GM12874 (cell line): ENCODE results near the gene MYH2.

Experiments
- CTCF ChIP-seq: IDR thresholded peaks from 2 replicates; pipeline ENCODE4 v1.5.1; 2011; ENCODE audit warnings: low read depth, mild to moderate bottlenecking, control low read depth, low read length, moderate library complexity; ENCODE audit not compliant: insufficient read depth

MYH2 gene

DNA sequence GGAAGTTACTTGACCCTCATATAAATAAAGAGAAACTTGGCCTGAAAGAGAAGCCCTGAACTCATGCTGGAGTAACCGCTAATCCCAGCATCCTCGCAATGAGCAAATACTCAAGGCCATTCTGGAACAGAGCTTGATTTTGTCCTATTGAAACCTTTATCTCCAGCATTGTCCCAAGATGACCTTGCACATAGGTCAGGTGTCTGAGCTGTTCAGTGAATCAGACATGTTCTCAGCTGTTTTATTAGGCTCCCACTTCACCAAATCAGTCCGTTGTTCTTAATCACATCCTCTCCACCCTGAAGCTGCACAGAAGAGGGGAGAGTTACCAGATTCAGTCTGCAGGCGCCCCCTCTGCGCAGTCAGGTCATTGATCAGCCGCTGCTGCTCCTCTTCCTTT lies 22.0 kb downstream of the MYH2 start:
- TF ChIP-seq CTCF = no peak

DNA sequence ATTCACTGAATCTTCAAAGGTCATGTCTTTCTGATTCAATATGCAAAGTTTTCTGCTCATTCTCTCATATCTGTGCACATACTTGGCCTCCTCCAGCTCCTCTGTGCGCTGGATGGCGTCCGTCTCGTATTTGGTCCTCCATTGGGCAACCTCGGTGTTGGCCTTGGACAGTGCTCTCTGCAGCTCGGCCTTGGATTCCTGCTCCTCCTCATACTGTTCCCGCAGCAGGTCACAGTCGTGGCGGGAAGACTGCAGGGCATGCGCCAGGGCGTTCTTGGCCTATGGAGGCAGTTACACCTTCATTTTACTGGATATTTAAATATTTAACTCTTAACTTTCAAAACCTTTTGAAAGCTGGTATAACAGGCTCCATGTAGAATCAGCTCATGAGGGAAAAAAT lies 22.9 kb downstream of the MYH2 start:
- TF ChIP-seq CTCF = no peak

- no peak for TF ChIP-seq CTCF
Observed at GRCh38 chr17:10523064-10523463, 26.4 kb downstream of the MYH2 start.

DNA sequence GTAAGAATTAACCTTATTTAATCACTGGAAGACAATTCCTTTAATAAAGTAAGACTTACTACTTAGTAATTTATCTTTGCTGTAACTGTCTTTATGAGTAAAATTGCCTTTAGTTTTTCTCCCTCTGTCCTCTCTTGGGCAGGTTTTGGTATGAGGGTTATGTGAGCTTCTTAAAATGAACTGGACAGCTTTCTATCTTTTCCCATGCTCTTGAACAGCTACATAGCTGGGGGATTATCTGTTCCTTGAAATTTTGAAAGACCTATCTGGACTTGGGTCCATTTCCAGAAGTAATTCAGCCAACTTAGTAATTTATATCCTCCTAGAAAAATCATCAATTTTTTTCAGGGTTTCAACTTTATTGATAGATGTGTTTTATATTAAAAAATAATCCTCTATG lies 27.5 kb downstream of the MYH2 start:
- TF ChIP-seq CTCF = no peak

DNA sequence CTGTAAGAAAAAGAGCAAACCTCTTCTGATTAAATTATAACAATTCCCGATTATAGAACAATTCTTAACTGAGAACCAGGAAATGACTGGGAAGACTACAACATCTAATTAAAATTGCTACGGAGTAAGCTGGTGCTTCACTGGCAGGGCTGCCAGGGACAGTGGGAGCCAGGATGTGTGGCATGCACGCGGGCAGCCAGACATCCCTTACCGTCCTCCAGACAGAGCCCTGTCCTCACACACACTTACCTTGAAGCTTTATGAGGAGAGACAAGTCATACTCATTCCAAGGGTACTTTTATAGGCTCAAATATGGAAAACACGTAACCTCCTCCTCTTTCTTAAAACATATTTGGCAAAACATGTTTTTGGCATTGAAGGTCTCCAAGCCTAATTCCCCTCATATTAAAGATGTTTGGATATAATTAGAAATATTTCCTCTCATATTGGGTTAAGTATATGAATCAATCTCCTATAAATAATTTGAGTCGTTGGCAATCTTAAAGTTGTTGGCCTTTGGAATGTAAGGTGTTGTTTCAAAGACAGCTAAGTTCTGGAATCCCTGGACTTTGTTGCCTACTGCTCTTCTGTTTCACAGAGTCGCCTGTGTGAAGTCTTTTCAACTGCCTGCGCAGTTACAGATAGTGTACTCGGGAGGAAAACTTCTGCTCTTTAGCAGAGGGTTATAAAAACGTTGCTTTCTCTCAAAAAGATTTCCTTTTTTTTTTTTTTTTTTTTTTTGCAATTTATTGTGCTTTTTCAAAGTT lies 31.0 kb downstream of the MYH2 start, which contains the start of gene MYH1:
TSS of gene MYH1 (minus strand) at position 272 of the 767 bp plus-strand sequence. CDS start 1,900 bp downstream, outside the sequence.
- no peak for TF ChIP-seq CTCF

DNA sequence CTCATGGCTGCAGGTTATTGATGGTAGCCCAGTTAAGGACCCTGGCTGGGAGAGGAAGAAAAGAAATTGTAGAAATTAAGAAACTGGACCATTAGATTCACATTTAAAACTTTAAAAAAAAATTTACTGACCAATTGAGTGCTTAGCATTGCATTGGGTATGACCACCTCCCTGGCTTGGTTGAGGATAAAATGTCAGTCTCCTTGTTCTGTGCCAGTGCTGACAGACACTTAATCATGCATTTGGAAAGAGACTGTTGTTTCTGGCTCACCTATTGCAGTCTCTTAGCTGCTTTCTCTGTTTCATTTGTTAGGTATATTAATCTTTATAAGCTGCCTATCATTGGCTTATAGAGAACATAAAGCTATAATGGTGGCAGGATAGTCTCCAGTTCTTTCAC lies 32.8 kb downstream of the MYH2 start:
- no peak for TF ChIP-seq CTCF

GRCh38 chr17:10516065-10516464 lies 33.4 kb downstream of the MYH2 start:
- TF ChIP-seq CTCF = no peak
